Astrocyte of the cerebellum (primary cell): ENCODE data around the gene PLAGL2.

Experiments used
- DNase-seq: peaks from one replicate; pipeline ENCODE4 v3.0.0-alpha.2; 2011; ENCODE audit warnings: low read depth
- H3K4me3 ChIP-seq: 2 replicates; pipeline ENCODE4 v1.5.1; 2011; ENCODE audit warnings: mild to moderate bottlenecking, low read depth, low read length, moderate library complexity
- in situ Hi-C: cut with HindIII; loops from 2 replicates; pipeline ENCODE4 v1.10.0; 2017; ENCODE audit warnings: low sequenced_read_pairs
- TF ChIP-seq, protein P1 (sequence below): IDR thresholded peaks from 2 replicates; pipeline ENCODE4 v1.5.1; 2012; ENCODE audit warnings: low read length, low read depth, moderate library complexity, mild to moderate bottlenecking; ENCODE audit errors: missing control alignments

Gene PLAGL2

DNA sequence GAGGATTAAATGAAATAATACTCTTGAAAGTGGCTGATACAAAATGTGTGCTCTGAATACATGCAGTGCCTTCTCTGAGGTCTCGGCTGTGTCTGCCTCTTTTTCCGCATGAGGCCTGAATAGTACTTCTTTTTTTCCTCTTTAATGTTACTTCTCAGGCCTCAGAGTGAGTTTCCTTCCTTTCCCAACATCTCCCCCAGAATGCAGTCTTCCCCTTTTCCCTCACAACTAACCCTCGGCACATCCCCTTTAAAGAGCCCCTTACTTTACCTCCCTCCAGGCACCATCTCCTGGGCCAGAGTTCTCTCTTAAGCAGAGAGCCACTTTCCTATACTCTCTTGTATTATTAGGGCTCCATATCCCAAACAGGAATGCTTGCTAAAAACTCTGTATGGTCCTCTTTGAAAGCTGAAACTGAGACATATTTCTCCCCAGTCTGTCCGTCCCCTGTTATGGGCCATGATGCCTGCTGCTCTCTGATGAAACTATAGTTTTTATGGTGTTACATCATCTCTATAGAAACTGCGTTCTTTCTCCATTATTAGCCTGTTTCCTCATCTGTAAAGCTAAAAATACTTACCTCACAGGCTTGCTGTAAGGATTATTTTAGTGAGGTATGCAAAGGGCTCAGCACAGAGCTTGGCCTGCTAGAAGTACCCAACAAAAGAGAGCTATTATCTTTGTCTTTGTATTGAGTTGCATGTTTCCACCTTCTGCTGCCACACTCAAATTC is 2.3 kb downstream of the PLAGL2 start:
- TF ChIP-seq, protein P1, sequence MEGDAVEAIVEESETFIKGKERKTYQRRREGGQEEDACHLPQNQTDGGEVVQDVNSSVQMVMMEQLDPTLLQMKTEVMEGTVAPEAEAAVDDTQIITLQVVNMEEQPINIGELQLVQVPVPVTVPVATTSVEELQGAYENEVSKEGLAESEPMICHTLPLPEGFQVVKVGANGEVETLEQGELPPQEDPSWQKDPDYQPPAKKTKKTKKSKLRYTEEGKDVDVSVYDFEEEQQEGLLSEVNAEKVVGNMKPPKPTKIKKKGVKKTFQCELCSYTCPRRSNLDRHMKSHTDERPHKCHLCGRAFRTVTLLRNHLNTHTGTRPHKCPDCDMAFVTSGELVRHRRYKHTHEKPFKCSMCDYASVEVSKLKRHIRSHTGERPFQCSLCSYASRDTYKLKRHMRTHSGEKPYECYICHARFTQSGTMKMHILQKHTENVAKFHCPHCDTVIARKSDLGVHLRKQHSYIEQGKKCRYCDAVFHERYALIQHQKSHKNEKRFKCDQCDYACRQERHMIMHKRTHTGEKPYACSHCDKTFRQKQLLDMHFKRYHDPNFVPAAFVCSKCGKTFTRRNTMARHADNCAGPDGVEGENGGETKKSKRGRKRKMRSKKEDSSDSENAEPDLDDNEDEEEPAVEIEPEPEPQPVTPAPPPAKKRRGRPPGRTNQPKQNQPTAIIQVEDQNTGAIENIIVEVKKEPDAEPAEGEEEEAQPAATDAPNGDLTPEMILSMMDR: no peak
- DNase-seq: no peak
- in situ Hi-C loops: no loop called here
- H3K4me3 ChIP-seq: no peak overlapping the region

GRCh38 chr20:32204205-32205109 is 3.1 kb downstream of the PLAGL2 start:
- in situ Hi-C loops: no loop called here
- TF ChIP-seq, protein P1: no peak
- no peak for DNase-seq
- H3K4me3 ChIP-seq: no peak overlapping the region

- no peak for DNase-seq
- H3K4me3 ChIP-seq: no peak overlapping the region
Measured at GRCh38 chr20:32203356-32204204, 4.0 kb downstream of the PLAGL2 start.

GRCh38 chr20:32201977-32202363 is 5.6 kb downstream of the PLAGL2 start:
- in situ Hi-C loops: no loop called here
- H3K4me3 ChIP-seq: no peak overlapping the region
- DNase-seq: no peak
- TF ChIP-seq, protein P1: no peak

More at GRCh38 chr20:32203356-32204204, 4.0 kb downstream of the PLAGL2 start:
- in situ Hi-C loops: no loop called here
- TF ChIP-seq, protein P1: no peak

DNA sequence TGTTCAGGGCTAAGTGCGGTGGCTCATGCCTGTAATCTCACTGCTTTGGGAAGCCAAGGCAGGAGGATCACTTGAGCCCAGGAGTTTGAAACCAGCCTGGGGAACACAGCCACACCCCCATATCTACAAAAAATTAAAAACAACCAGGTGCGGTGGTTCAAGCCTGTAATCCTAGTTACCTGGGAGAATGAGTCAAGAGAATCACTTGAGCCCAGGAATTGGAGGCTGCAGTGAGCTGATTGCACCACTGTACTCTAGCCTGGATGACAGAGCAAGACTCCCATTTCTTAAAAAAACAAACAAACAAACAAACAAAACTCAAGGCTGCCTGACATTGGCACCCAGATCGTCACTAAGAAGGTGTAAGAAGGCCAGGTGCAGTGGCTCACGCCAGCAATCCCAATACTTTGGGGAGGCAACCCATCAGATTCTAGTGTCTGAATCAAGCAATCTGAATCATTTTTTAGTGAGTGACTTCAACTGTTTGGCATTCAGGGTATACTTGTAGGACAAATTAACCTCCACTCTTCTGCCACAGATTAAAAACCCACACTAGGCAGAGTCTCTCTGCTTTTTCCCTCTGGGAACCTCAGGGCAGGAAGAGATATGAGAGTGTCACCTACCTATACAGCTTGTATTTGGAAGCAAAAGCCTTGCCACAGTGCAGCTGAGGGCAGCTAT is 6.1 kb downstream of the PLAGL2 start:
- TF ChIP-seq, protein P1: no peak
- in situ Hi-C loops: no loop called here
- no peak for DNase-seq
- H3K4me3 ChIP-seq: no peak overlapping the region
